ENCODE results near the gene GPX2. TPM values are rescaled to one million over a fixed set of nuclear protein-coding genes. Genes with fewer than 3 reads are reported as not detected.

GPX2 gene
- total and polyA plus RNA-seq, 2 of the 4 experiments (the other 2 are of a cell fraction) = not detected

GRCh38 chr14:64918216-64918615, 24.3 kb downstream of the GPX2 start:
- Histone ChIP-seq H2AK9ac (replicated peaks; ENCODE audit: low read depth, low read length, poor library complexity) (no peak overlapping the region), H3K4me1 (ENCODE audit: control insufficient read depth, insufficient read depth, low read length) (peaks cover 6% of the 10 kb centered on the region), H3K4ac (ENCODE audit: low read depth, low read length) (no peak overlapping the region), H3K14ac (replicated peaks; ENCODE audit: low read depth, low read length) (no peak overlapping the region), H3K79me1 (ENCODE audit: low read depth in 1 of 2, low read length in 2 of 2) (peaks cover 31 to 57% of the 10 kb centered on the region in 2 experiments), H3K56ac (ENCODE audit: extremely low read depth, insufficient read depth, low read length) (no peak overlapping the region), H4K91ac (ENCODE audit: insufficient read depth, low read depth, low read length) (no peak overlapping the region), H3K36me3 (ENCODE audit: control insufficient read depth, insufficient read depth, low read length) (no peaks in the 10 kb centered on the region), H2AFZ (replicated peaks; ENCODE audit: low read length, poor library complexity) (no peak overlapping the region), H2BK20ac (ENCODE audit: low read depth, low read length) (no peak overlapping the region), H3K27ac (ENCODE audit: insufficient read depth, low read length) (no peak overlapping the region), H3K9ac (ENCODE audit: low read depth, low read length) (no peak overlapping the region), H4K5ac (ENCODE audit: low read depth, low read length) (no peak overlapping the region), H3K9me1 (ENCODE audit: insufficient read depth, low read length) (peaks cover 12% of the 10 kb centered on the region), H3K4me3 (ENCODE audit: insufficient read depth, low read depth, low read length) (no peak overlapping the region), H3K23ac (ENCODE audit: low read depth, low read length) (no peak overlapping the region), H2BK120ac (ENCODE audit: low read depth, low read length) (no peak overlapping the region), H4K8ac (ENCODE audit: low read depth in 2 of 2, low read length in 2 of 2) (no peak overlapping the region; a peak in 1 of 4 replicates), H2AK5ac (ENCODE audit: low read depth, low read length) (no peak overlapping the region), H2BK15ac (ENCODE audit: low read depth, low read length) (no peak overlapping the region), H3K27me3 (ENCODE audit: control insufficient read depth, insufficient read depth, low read length) (no peaks in the 10 kb centered on the region), H3K18ac (ENCODE audit: low read depth, low read length) (no peak overlapping the region), H3K9me3 (ENCODE audit: control insufficient read depth, insufficient read depth, low read length) (no peaks in the 10 kb centered on the region), H2BK5ac (ENCODE audit: low read depth, low read length, poor library complexity, severe bottlenecking) (no peak overlapping the region), H4K20me1 (ENCODE audit: insufficient read depth, low read length) (peaks cover 18% of the 10 kb centered on the region), H3K4me2 (ENCODE audit: low read depth, low read length) (no peak overlapping the region)
- ChIA-PET POLR2A (ENCODE audit: unreplicated experiment) (no interaction called here), CTCF (no interaction called here)
- TF ChIP-seq CEBPB (IDR thresholded peaks at IDR 0.05; ENCODE audit: low read depth, low read length) = no peak
- TF ChIP-seq ELK1 (IDR thresholded peaks at IDR 0.05; ENCODE audit: borderline replicate concordance, low read depth, low read length) = no peak
- no peak for TF ChIP-seq CHD1 (IDR thresholded peaks at IDR 0.05; ENCODE audit: low read depth, low read length)
- TF ChIP-seq FOS (IDR thresholded peaks at IDR 0.05; ENCODE audit: low read depth, low read length) = no peak
- TF ChIP-seq NFE2L2 (IDR thresholded peaks at IDR 0.05; ENCODE audit: low read depth, low read length) = no peak
- no peak for TF ChIP-seq MAFK (IDR thresholded peaks at IDR 0.05; ENCODE audit: low read depth, low read length)
- TF ChIP-seq BHLHE40 (IDR thresholded peaks at IDR 0.05; ENCODE audit: low read depth, low read length) = no peak
- no peak for TF ChIP-seq MXI1 (IDR thresholded peaks at IDR 0.05; ENCODE audit: borderline replicate concordance, low read depth, low read length)
- no peak for TF ChIP-seq POLR2A (IDR thresholded peaks at IDR 0.05; ENCODE audit: low read depth, low read length)
- no peak for TF ChIP-seq MAZ (IDR thresholded peaks at IDR 0.05; ENCODE audit: borderline replicate concordance, low read depth, low read length)
- TF ChIP-seq RFX5 (IDR thresholded peaks at IDR 0.05; ENCODE audit: low read depth, low read length) = no peak
- TF ChIP-seq USF2 (IDR thresholded peaks at IDR 0.05; ENCODE audit: low read depth, low read length) = no peak
- TF ChIP-seq SMC3 (IDR thresholded peaks at IDR 0.05; ENCODE audit: low read depth, low read length) = no peak
- no peak for TF ChIP-seq RCOR1 (IDR thresholded peaks at IDR 0.05; ENCODE audit: insufficient replicate concordance, low read length)
- TF ChIP-seq RAD21 (IDR thresholded peaks at IDR 0.05; ENCODE audit: low read length) = no peak
- no peak for TF ChIP-seq CTCF (conservative IDR thresholded peaks at IDR 0.05; ENCODE audit: low read depth, low read length)
- WGBS, 2 experiments (ENCODE audit: extremely low coverage in 2 of 2, insufficient read length in 1 of 2) = no CpG with 5 or more reads among the region's 4 CpGs
- in situ Hi-C loops (cut with MboI; ENCODE audit: low sequenced_read_pairs) (loop anchor here (25.0 kb wide), 1 partner anchor 381 kb away; the partner anchor contains the start of genes HSPA2 and PPP1R36), intact Hi-C loops (cut with micrococcal nuclease) (no loop called here), dilution Hi-C loops (cut with HindIII; ENCODE audit: low sequenced_read_pairs, unreplicated experiment) (no loop called here)
- no peak for ATAC-seq (ENCODE audit: low read depth)
- BruUV-seq (replicated peaks) = no TSS peak
- DNase-seq = no peak
